HG02610 (cell line): ENCODE results near the gene SRSF9.
"Not testable (repeated sequence)": the region's sequence is repeated elsewhere in the genome, so short reads cannot be mapped to it uniquely, and the experiment has no call there.

Source experiments
- ATAC-seq: cut with Tn5 transposase; IDR thresholded peaks from one replicate; pipeline ENCODE4 v1.9.1; 2021; ENCODE audit warnings: mild to moderate bottlenecking, moderate library complexity; ENCODE audit not compliant: unreplicated experiment

The SRSF9 gene, protein sequence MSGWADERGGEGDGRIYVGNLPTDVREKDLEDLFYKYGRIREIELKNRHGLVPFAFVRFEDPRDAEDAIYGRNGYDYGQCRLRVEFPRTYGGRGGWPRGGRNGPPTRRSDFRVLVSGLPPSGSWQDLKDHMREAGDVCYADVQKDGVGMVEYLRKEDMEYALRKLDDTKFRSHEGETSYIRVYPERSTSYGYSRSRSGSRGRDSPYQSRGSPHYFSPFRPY

DNA sequence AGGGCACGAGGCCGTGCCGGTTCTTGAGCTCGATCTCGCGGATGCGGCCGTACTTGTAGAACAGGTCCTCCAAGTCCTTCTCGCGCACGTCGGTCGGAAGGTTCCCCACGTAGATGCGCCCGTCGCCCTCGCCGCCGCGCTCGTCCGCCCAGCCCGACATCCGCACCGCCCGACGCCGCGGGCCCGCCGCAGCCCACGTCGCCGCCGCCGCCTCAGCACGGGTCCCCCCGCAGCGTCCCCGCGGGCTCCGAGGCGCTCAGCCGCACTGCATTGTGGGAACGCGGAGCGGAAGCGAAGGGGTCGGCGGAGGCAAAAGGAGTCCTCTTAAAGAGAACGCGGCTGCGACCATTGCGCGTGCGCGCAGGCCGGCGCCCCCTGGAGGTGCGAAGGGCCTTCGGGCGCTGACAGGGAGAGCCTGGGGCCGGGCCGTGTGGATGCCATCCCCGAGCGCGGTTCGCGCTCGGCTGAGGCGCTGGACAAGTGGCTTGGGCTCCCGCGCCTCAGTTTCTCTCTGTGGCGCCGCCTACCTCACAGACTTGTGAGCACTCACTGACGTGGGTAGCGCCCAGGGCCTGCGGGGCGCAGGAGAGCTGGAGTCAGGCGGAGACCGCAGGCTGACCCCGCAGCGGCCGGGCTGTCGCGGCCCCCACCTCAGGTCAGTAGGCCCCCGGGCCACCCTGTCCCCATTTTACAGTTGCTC is at the start of gene SRSF9:
Gene SRSF9 (minus strand): TSS at position 299 of the 700 bp plus-strand sequence. CDS start 139 bp downstream, at position 160.
- ATAC-seq = peak; percentile 85

DNA sequence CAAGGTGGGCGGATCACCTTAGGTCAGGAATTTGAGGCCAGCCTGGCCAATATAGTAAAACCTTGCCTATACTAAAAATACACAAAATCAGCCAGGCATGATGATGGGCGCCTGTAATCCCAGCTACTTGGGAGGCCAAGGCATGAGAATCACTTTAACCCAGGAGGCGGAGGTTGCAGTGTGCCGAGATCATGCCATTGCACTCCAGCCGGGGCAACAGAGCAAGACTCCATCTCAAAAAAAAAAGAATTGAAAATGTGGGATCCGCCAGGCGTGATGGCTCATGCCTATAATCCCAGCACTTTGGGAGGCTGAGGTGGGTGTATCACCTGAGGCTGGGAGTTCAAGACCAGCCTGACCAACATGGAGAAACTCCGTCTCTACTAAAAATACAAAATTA is 49.8 kb upstream of the SRSF9 start:
- not testable (repeated sequence) for ATAC-seq

GRCh38 chr12:120515496-120515895 is 45.9 kb upstream of the SRSF9 start:
- ATAC-seq = no peak

DNA sequence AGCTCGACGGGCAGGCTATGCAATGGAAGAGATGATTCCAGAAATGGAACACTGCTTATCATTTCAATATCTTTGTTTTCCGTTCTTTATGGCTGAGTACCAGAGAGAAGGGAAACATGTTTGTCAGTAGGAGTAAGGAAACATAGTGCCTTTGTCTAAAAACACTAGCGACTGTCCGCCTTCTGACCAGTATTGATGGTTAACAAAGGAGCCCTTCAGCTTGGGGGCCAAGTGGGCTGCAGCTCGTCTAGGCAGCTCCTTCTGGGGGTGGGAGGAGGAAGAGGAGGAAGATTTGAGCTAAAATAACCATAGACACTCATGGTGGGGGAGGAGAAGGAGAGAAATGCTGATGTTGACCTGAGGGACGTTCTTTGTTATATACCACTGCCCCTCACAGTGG is 44.5 kb upstream of the SRSF9 start:
- no peak for ATAC-seq

- ATAC-seq = no peak
Observed at GRCh38 chr12:120508537-120508936, 39.0 kb upstream of the SRSF9 start.

DNA sequence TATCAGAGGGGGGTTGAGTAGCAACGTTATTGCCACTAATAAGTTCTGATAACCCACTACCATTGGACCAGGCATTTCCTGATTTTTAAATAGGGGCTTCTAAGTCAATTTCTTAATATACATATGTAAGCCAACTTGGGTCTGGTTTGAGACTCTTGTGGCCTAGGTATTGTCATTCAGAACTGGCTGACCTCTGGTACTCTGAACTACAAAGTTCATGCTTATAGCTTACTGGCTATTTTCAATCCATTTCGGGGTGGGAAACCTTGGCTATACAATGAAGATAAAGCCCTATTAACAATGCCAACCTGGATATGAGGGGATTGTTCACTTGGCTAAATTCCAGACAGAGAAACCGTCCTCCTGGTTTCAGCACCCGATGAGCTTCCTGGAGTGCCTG is 35.0 kb upstream of the SRSF9 start:
- no peak for ATAC-seq

DNA sequence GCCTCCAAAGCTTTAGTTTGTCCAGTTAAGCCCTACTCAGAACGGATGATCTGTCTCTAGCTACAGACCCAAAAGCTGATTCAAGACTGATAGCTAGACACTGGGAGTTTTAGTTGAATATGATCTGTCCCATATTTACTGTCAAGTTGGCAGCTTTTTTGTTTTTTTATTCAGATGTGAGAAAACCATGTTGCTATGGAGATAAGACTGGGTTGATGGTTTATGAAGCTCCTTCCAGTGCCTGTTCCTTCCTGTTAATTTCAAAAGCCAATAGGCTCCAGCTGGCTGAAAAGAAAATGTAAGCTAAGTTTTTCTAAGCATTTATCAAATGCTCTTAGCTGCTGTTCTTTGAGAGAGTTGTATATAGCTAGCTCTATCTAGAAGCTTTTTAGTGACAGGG is 31.0 kb upstream of the SRSF9 start:
- ATAC-seq = no peak

- no peak for ATAC-seq
Observed at GRCh38 chr12:120498870-120499515, 29.4 kb upstream of the SRSF9 start.

- no peak for ATAC-seq
Observed at GRCh38 chr12:120497524-120498150, 28.1 kb upstream of the SRSF9 start.

DNA sequence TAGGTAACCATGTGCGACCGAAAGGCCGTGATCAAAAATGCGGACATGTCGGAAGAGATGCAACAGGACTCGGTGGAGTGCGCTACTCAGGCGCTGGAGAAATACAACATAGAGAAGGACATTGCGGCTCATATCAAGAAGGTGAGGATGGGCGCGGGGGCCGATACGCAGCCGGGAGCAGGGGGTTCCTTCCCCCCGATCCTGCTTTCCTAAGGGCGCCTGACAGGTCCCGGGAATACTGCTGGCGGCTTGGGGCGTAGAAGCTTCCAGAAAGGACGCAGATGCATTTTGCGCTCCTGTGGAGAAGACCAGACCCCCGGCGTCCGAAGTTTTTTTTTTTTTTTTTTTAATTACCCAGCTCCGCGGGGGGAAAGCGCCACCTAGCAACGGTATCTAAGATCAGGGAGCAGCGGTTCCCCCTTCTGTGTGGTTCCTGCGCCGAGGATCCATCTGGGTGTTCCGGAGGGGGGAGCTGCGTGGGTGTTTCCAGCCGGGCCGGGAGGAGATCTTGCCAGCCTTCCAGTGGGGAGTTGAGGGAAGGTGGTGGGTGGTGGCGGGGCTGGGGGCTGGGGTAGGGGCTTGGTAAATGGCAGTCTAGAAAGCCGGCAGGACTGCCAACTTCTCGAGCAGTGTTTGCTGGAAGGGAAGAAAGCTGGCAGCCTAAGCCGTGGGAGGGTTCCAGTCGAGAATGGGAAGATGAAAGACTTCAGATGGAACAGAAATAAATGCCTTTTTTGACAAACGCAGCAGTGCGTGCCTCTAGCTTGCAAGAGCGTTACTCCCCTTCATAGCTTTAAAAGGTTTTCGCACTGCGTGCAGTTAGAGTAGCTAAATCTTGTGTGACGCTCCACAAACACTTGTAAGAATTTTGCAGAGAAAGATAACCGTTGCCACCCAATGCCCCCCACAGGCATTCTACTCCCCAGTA is 27.1 kb upstream of the SRSF9 start:
- no peak for ATAC-seq

DNA sequence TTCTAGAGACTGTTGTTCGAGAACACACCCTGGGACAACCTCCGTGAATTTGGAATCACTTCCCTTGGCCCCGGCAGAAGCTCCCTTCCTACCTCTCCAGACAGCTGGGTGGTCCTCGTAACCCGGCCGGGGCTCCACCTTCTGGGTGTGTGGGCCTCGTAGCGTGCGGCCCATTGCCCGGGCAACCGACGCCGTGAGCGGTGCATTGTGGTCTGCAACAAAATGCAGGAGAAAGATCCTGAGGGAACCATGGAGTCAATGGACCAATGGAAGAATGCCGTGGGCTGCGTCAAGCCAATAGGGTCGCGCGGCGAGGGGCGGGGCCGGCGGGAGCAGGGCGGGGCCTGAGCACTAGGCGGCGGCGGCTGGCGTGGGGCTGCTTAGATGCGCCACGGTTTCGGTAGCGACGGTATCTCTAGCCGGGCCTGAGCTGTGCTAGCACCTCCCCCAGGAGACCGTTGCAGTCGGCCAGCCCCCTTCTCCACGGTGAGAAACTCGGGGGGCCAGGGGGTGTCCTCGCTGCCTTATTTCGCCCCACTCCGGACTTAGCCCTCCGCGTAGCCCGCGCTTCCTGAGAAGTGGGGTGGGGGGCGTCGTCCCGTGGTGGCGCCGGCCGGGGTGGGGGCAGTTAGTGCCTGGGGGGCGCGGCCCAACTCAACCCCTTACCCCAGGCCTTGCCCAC is 26.3 kb upstream of the SRSF9 start, which contains the start of gene DYNLL1:
Gene DYNLL1 (plus strand): TSS at position 383 of the 682 bp plus-strand sequence. CDS start 309 bp downstream, outside the sequence.
- ATAC-seq = peak; percentile 94

DNA sequence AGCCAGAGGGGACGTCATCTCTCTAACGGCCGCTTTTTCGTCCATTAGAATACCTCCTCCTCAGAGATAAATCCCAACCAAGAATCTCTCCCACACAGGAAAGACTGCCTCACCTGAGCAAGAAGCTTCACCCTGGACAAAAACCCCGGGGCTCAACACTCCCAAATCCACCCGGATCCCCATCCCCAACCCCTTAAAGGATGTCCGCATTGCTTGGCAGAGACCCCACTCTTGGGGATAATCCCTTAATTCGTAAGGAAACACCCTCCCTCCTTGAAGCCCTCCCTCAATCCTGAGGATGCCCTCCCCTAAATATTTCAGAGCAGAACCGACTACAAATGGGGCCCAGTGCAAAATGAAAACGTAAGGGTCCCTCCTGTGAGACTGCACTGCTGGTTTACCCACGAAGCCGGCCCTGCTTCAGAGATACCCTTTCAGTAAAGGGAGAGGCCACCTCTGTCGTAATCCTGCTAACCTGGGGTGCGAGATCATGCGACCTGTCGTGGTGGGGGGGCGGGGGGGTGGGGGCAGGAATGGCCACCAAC is 25.7 kb upstream of the SRSF9 start:
- peak; percentile 2 for ATAC-seq

GRCh38 chr12:120490833-120491512 is 21.4 kb upstream of the SRSF9 start:
- ATAC-seq = no peak

- no peak for ATAC-seq
Observed at GRCh38 chr12:120490325-120490724, 20.8 kb upstream of the SRSF9 start.

DNA sequence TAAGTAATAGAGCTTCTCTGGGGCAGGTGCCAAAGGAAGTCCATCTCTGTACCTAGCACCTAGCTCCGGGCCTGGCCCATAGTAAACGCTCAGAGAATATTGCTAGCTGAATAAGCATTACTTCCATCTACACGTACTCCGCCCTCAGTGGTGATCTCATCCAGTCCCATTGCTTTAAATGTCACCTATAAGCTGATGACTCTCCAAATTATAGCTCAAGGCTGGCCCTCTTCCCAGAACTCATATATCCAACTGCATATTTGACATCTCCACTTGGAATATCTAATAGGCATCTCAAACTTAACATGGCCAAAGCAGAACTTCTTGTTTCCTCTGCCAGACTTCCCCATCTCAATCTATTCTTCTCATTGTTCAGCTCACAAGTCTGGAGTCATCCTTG is 19.5 kb upstream of the SRSF9 start:
- no peak for ATAC-seq

GRCh38 chr12:120488057-120488640 is 18.6 kb upstream of the SRSF9 start:
- no peak for ATAC-seq

- ATAC-seq = not testable (repeated sequence)
Observed at GRCh38 chr12:120487552-120487951, 18.0 kb upstream of the SRSF9 start.
